Measurements from ENCODE around the gene PROZ. TPM values are rescaled to one million over a fixed set of nuclear protein-coding genes. Genes with fewer than 3 reads are reported as not detected.

The PROZ gene
- total RNA-seq, 1 donor from 2014 or later: not detected

GRCh38 chr13:113211774-113212173, 53.3 kb downstream of the PROZ start:
- Histone ChIP-seq H3K4me1 (ENCODE audit: insufficient read depth, low read length) (peaks cover 25% of the 10 kb centered on the region), H3K4me3 (ENCODE audit: insufficient read depth, low read depth, low read length) (no peak overlapping the region), H3K79me2 (ENCODE audit: insufficient read depth, low read length) (peaks cover 89% of the 10 kb centered on the region), H2AFZ (ENCODE audit: low read depth, low read length) (no peak overlapping the region), H3K9me3 (ENCODE audit: insufficient read depth, low read depth, low read length) (no peaks in the 10 kb centered on the region), H3K27ac (ENCODE audit: low read depth, low read length) (no peak overlapping the region), H3K4me2 (ENCODE audit: low read length) (no peak overlapping the region), H3K27me3 (ENCODE audit: insufficient read depth, low read length) (no peaks in the 10 kb centered on the region), H4K20me1 (ENCODE audit: insufficient read depth, low read length) (peaks cover 64% of the 10 kb centered on the region), H3K36me3 (ENCODE audit: insufficient read depth, low read length) (peaks cover 4% of the 10 kb centered on the region), H3K9ac (ENCODE audit: low read length) (no peak overlapping the region)
- DNase-seq (ENCODE audit: low read depth) (no peak), FAIRE-seq (no peak)
- Mint-ChIP-seq H3K27ac (ENCODE audit: unreplicated experiment) (no peak overlapping the region), H3K9me3 (ENCODE audit: unreplicated experiment) (no peaks in the 10 kb centered on the region), H3K36me3 (ENCODE audit: low read depth, unreplicated experiment) (peaks cover 3% of the 10 kb centered on the region), H3K27me3 (ENCODE audit: low read depth, unreplicated experiment) (no peaks in the 10 kb centered on the region), H3K4me3 (ENCODE audit: unreplicated experiment) (peak overlapping the region; percentile 90), H3K4me1 (ENCODE audit: low read depth, unreplicated experiment) (peaks cover 11% of the 10 kb centered on the region)
- no peak for TF ChIP-seq EZH2 (IDR thresholded peaks at IDR 0.05; ENCODE audit: insufficient read depth, low read length)
- TF ChIP-seq, protein P1, sequence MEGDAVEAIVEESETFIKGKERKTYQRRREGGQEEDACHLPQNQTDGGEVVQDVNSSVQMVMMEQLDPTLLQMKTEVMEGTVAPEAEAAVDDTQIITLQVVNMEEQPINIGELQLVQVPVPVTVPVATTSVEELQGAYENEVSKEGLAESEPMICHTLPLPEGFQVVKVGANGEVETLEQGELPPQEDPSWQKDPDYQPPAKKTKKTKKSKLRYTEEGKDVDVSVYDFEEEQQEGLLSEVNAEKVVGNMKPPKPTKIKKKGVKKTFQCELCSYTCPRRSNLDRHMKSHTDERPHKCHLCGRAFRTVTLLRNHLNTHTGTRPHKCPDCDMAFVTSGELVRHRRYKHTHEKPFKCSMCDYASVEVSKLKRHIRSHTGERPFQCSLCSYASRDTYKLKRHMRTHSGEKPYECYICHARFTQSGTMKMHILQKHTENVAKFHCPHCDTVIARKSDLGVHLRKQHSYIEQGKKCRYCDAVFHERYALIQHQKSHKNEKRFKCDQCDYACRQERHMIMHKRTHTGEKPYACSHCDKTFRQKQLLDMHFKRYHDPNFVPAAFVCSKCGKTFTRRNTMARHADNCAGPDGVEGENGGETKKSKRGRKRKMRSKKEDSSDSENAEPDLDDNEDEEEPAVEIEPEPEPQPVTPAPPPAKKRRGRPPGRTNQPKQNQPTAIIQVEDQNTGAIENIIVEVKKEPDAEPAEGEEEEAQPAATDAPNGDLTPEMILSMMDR (IDR thresholded peaks at IDR 0.05; ENCODE audit: insufficient read depth, low read depth, low read length): no peak

- Histone ChIP-seq H3K4me3 (ENCODE audit: insufficient read depth, low read depth, low read length) (no peak overlapping the region), H3K9ac (ENCODE audit: low read length) (peak overlapping the region; percentile 44), H2AFZ (ENCODE audit: low read depth, low read length) (no peak overlapping the region), H3K4me2 (ENCODE audit: low read length) (peak overlapping the region; percentile 76), H4K20me1 (ENCODE audit: insufficient read depth, low read length) (peaks cover 90% of the 10 kb centered on the region), H3K9me3 (ENCODE audit: insufficient read depth, low read depth, low read length) (no peaks in the 10 kb centered on the region), H3K4me1 (ENCODE audit: insufficient read depth, low read length) (peaks cover 16% of the 10 kb centered on the region), H3K27me3 (ENCODE audit: insufficient read depth, low read length) (no peaks in the 10 kb centered on the region), H3K36me3 (ENCODE audit: insufficient read depth, low read length) (peaks cover 27% of the 10 kb centered on the region), H3K27ac (ENCODE audit: low read depth, low read length) (peak overlapping the region; percentile 35), H3K79me2 (ENCODE audit: insufficient read depth, low read length) (peaks cover 100% of the 10 kb centered on the region)
- FAIRE-seq (no peak), DNase-seq (ENCODE audit: low read depth) (peak; percentile 78)
- Mint-ChIP-seq H3K27ac (ENCODE audit: unreplicated experiment) (peak overlapping the region; percentile 44), H3K9me3 (ENCODE audit: unreplicated experiment) (no peaks in the 10 kb centered on the region), H3K36me3 (ENCODE audit: low read depth, unreplicated experiment) (peaks cover 11% of the 10 kb centered on the region), H3K4me3 (ENCODE audit: unreplicated experiment) (no peak overlapping the region), H3K4me1 (ENCODE audit: low read depth, unreplicated experiment) (peaks cover 8% of the 10 kb centered on the region), H3K27me3 (ENCODE audit: low read depth, unreplicated experiment) (no peaks in the 10 kb centered on the region)
- no peak for TF ChIP-seq EZH2 (IDR thresholded peaks at IDR 0.05; ENCODE audit: insufficient read depth, low read length)
- TF ChIP-seq, protein P1 (IDR thresholded peaks at IDR 0.05; ENCODE audit: insufficient read depth, low read depth, low read length): no peak
These were observed 58.0 kb downstream of the PROZ start for GRCh38 chr13:113216254-113217048.

DNA sequence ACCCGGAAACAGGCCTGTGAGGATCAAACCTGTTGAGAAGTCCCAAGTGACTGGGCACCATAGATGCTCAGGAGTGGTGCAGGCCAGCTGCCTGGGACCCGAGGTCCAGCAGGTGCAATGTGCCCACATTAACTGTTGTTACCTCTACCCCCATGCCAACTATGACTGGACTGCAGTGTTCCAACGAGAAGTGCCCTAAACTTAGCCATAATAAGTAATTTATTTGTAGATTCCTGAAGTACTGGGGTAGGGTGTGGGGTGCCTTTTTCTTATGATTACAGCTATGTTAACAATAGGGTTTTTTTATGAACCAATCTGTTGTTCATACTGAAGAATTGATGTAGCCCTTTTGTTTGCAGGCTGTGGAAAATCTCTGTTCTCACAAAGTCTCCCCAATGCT, 60.1 kb downstream of the PROZ start:
- Histone ChIP-seq H3K27me3 (ENCODE audit: insufficient read depth, low read length) (no peaks in the 10 kb centered on the region), H3K4me3 (ENCODE audit: insufficient read depth, low read depth, low read length) (no peak overlapping the region), H2AFZ (ENCODE audit: low read depth, low read length) (no peak overlapping the region), H3K27ac (ENCODE audit: low read depth, low read length) (no peak overlapping the region), H4K20me1 (ENCODE audit: insufficient read depth, low read length) (peaks cover 90% of the 10 kb centered on the region), H3K4me1 (ENCODE audit: insufficient read depth, low read length) (peaks cover 22% of the 10 kb centered on the region), H3K79me2 (ENCODE audit: insufficient read depth, low read length) (peaks cover 99% of the 10 kb centered on the region), H3K9ac (ENCODE audit: low read length) (no peak overlapping the region), H3K36me3 (ENCODE audit: insufficient read depth, low read length) (peaks cover 29% of the 10 kb centered on the region), H3K9me3 (ENCODE audit: insufficient read depth, low read depth, low read length) (no peaks in the 10 kb centered on the region), H3K4me2 (ENCODE audit: low read length) (no peak overlapping the region)
- DNase-seq (ENCODE audit: low read depth) (no peak), FAIRE-seq (no peak)
- no peak overlapping the region for H3K27ac Mint-ChIP-seq (ENCODE audit: unreplicated experiment)
- H3K9me3 Mint-ChIP-seq (ENCODE audit: unreplicated experiment): no peaks in the 10 kb centered on the region
- H3K27me3 Mint-ChIP-seq (ENCODE audit: low read depth, unreplicated experiment): no peaks in the 10 kb centered on the region
- peaks cover 10% of the 10 kb centered on the region for H3K4me1 Mint-ChIP-seq (ENCODE audit: low read depth, unreplicated experiment)
- H3K4me3 Mint-ChIP-seq (ENCODE audit: unreplicated experiment): no peak overlapping the region
- peaks cover 23% of the 10 kb centered on the region for H3K36me3 Mint-ChIP-seq (ENCODE audit: low read depth, unreplicated experiment)
- TF ChIP-seq EZH2 (IDR thresholded peaks at IDR 0.05; ENCODE audit: insufficient read depth, low read length): no peak
- TF ChIP-seq, protein P1 (IDR thresholded peaks at IDR 0.05; ENCODE audit: insufficient read depth, low read depth, low read length): no peak

All from astrocyte (in vitro differentiated cells and primary cell).